GM06990 (cell line): ENCODE measurements around the gene RANBP17.

Experiments
- DNase-seq: peaks from one replicate; pipeline ENCODE4 v3.0.0-alpha.2; 2011; ENCODE audit not compliant: insufficient read length; ENCODE audit errors: extremely low read depth
- H3K27me3 ChIP-seq: replicated peaks from 2 replicates; pipeline ENCODE4 v1.6.0; 2011; ENCODE audit warnings: low read length; ENCODE audit not compliant: control insufficient read depth, insufficient read depth
- H3K36me3 ChIP-seq: 2 replicates; pipeline ENCODE4 v1.5.1; 2011; ENCODE audit warnings: low read length; ENCODE audit not compliant: control insufficient read depth, insufficient read depth
- H3K4me3 ChIP-seq: replicated peaks from 2 replicates; pipeline ENCODE4 v1.5.1; 2011; ENCODE audit warnings: low read depth, mild to moderate bottlenecking, control low read depth, low read length
- TF ChIP-seq, protein P1 (sequence below): IDR thresholded peaks from 2 replicates; pipeline ENCODE4 v1.5.1; 2011; ENCODE audit warnings: low read length, control low read depth, mild to moderate bottlenecking, inconsistent platforms; ENCODE audit not compliant: insufficient read depth, poor library complexity, severe bottlenecking

The RANBP17 gene

GRCh38 chr5:171137768-171138525, 276.1 kb downstream of the RANBP17 start:
- Histone ChIP-seq H3K27me3 (no peaks in the 10 kb centered on the region), H3K36me3 (no peaks in the 10 kb centered on the region), H3K4me3 (no peak overlapping the region)
- no peak for DNase-seq
- TF ChIP-seq, protein P1, sequence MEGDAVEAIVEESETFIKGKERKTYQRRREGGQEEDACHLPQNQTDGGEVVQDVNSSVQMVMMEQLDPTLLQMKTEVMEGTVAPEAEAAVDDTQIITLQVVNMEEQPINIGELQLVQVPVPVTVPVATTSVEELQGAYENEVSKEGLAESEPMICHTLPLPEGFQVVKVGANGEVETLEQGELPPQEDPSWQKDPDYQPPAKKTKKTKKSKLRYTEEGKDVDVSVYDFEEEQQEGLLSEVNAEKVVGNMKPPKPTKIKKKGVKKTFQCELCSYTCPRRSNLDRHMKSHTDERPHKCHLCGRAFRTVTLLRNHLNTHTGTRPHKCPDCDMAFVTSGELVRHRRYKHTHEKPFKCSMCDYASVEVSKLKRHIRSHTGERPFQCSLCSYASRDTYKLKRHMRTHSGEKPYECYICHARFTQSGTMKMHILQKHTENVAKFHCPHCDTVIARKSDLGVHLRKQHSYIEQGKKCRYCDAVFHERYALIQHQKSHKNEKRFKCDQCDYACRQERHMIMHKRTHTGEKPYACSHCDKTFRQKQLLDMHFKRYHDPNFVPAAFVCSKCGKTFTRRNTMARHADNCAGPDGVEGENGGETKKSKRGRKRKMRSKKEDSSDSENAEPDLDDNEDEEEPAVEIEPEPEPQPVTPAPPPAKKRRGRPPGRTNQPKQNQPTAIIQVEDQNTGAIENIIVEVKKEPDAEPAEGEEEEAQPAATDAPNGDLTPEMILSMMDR = no peak

GRCh38 chr5:171139227-171139626, 277.4 kb downstream of the RANBP17 start:
- H3K4me3 ChIP-seq = no peak overlapping the region
- no peak for DNase-seq
- no peaks in the 10 kb centered on the region for H3K27me3 ChIP-seq
- TF ChIP-seq, protein P1 = no peak
- H3K36me3 ChIP-seq = no peaks in the 10 kb centered on the region

DNA sequence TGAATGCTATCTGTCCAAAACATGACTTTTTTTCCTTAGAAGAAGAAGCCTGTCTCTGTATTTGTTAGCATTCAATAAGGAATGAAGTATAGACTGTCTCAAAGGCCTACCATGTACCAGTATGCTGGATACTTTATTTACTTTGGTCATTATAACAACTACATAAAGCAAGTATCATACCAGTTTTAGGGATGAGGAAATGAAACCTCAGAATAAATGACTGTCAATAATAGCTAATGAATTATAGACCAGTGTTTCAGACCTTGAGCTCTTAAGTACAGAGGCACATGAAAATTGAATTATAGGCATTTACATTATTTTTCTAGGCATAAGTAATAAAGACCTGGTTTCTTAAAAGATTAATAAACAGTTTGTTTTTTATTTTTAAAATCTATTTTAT, 280.8 kb downstream of the RANBP17 start:
- DNase-seq = no peak
- Histone ChIP-seq H3K36me3 (no peaks in the 10 kb centered on the region), H3K27me3 (no peaks in the 10 kb centered on the region), H3K4me3 (no peak overlapping the region)
- TF ChIP-seq, protein P1 = no peak

GRCh38 chr5:171143171-171143570, 281.4 kb downstream of the RANBP17 start:
- Histone ChIP-seq H3K4me3 (no peak overlapping the region), H3K36me3 (no peaks in the 10 kb centered on the region), H3K27me3 (no peaks in the 10 kb centered on the region)
- TF ChIP-seq, protein P1 = no peak
- no peak for DNase-seq

DNA sequence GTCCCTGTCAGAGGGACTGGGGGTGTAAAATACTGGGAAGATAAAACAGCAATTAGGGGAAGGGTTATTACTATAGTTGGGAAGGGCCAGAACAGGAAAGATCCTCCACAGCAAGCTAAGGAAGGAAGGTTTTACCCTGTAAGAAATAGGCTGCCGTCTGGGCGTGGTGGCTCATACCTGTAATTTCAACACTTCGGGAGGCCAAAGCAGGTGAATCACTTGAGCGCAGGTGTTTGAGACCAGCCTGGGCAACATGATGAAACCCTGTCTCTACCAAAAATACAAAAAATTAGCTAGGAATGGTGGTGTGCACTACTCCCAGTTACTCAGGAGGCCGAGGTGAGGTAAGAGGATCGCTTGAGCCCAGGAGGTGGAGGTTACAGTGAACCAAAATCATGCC, 282.1 kb downstream of the RANBP17 start:
- Histone ChIP-seq H3K36me3 (no peaks in the 10 kb centered on the region), H3K27me3 (no peaks in the 10 kb centered on the region), H3K4me3 (no peak overlapping the region)
- TF ChIP-seq, protein P1 = no peak
- DNase-seq = no peak
